Bone marrow (tissue), 2 donors: ENCODE data around the gene PCDHGA2.
"Not testable (repeated sequence)": the region's sequence is repeated elsewhere in the genome, so short reads cannot be mapped to it uniquely, and the experiment has no call there.

Experiments
- DNase-seq, 2 donors: peaks; one replicate each; lab custom pipeline; 2025; lab: John Stamatoyannopoulos, UW

PCDHGA2 gene

DNA sequence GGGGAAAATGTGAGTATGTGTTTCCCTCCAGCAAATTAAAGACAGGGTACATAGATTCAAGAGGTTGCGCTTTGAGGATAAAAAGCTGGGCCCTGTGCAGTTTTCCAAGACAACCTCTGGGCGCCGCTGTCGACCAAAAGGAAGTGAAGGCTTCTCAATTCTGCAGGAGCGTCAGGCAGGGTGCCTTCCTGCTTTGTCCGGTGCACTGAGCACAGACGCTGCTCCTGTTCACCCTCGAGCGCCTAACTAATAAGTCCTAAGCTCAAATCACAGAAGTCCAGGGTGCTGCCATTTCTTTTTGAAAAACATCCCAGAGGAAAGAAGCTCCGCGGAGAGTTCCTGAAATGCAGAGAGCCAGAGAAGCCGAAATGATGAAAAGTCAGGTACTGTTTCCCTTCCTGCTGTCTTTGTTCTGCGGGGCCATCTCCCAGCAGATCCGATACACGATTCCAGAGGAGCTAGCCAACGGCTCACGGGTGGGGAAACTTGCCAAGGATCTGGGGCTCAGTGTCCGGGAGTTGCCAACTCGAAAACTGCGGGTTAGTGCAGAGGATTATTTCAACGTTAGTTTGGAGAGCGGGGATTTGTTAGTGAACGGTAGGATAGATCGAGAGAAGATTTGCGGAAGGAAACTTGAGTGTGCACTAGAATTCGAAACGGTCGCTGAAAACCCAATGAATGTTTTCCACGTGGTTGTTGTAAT is 11.5 kb downstream of the PCDHGA2 start, which contains the start of gene PCDHGB1:
PCDHGB1 (plus strand) TSS at position 183 of the 703 bp plus-strand sequence; CDS start at position 345, 162 bp downstream.
- DNase-seq = peak in 1 of 2 donors; percentile 14

DNA sequence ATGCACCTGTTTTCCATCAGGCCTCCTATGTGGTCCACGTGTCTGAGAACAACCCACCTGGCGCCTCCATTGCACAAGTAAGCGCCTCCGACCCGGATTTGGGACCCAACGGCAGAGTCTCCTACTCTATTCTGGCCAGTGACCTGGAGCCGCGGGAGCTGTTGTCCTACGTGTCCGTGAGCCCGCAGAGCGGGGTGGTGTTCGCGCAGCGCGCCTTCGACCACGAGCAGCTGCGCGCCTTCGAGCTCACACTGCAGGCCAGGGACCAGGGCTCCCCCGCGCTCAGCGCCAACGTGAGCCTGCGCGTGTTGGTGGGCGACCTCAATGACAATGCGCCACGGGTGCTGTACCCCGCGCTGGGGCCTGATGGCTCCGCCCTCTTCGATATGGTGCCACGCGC is 13.0 kb downstream of the PCDHGA2 start:
- DNase-seq = no peak

DNA sequence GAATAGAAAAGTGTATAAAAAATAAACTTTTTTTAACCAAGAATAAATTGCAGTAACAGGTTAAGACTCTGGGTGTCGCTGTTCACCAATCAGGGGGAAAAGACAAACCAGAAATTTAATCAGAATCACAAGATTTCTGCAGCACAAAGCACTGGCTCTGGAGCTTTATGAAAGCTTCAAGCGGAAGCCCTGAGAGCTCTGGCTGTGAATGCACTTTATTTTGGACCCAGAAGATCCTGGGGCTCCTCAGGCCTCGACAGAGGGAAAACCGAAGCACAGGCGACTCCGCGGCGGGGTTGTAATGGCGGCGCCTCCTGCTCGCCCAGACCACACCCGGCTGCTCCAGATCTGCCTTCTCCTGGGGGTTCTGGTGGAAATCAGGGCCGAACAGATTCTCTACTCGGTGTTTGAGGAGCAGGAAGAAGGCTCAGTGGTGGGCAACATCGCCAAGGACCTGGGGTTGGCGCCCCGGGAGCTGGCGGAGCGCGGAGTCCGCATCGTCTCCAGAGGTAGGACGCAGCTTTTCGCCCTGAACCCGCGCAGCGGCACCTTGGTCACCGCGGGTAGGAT is 16.4 kb downstream of the PCDHGA2 start, which contains the start of gene PCDHGA4:
PCDHGA4 (plus strand) TSS at position 122 of the 570 bp plus-strand sequence; CDS start at position 209, 87 bp downstream.
- no peak for DNase-seq

DNA sequence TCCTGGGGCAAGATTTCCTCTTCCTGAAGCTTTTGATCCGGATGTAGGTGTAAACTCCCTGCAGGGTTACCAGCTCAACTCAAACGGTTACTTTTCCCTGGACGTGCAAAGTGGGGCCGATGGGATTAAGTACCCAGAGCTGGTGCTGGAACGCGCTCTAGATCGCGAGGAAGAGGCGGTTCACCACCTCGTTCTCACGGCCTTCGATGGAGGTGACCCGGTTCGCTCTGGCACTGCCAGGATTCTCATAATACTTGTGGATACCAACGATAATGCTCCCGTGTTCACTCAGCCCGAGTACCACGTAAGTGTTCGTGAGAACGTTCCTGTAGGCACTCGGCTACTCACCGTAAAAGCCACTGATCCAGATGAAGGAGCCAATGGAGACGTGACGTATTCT is 17.1 kb downstream of the PCDHGA2 start:
- DNase-seq = no peak

DNA sequence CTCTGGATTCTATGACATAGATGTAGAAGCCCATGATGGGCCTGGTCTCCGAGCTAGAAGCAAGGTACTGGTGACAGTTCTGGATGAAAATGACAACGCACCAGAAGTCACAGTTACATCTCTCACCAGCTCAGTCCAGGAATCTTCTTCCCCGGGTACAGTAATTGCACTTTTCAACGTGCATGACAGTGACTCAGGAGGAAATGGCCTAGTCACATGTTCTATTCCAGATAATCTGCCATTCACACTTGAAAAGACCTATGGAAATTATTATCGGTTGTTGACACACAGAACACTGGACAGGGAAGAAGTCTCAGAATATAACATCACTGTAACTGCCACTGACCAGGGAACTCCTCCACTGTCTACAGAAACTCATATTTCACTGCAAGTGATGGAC is 17.6 kb downstream of the PCDHGA2 start:
- no peak for DNase-seq

DNA sequence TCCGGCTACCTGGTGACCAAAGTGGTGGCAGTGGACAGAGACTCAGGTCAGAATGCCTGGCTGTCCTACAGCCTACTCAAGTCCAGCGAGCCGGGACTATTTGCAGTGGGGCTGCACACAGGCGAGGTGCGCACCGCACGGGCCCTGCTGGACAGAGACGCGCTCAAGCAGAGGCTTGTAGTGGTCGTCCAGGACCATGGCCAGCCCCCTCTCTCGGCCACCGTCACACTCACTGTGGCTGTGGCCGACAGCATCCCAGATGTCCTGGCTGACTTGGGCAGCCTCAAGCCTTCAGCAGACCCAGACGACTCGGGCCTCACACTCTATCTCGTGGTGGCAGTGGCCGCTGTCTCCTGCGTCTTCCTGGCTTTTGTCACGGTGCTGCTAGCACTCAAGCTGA is 18.4 kb downstream of the PCDHGA2 start:
- no peak for DNase-seq

DNA sequence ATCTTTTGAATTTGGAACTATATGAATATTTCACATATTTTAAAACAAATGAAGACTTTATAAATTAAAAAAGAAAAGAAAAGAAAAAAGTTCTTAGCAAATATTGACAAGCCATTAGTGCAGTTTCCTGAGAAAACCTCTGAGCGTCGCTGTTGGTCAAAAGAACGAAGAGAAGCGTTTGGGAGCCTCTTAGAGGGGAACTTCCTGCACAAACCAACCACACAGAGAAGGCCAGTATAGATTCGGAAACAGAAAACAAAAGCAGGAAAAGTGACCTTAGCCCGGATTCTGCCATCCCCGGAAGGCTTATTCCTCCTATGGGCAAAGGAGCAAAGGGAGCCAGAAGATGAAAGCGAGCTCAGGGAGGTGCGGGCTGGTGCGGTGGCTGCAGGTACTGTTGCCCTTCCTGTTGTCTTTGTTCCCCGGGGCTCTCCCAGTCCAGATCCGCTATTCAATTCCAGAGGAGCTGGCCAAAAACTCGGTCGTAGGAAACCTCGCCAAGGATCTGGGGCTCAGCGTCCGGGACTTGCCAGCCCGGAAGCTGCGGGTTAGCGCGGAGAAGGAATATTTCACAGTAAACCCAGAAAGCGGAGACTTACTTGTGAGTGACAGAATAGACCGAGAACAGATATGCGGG is 21.3 kb downstream of the PCDHGA2 start, which contains the start of gene PCDHGB2:
PCDHGB2 (plus strand) TSS at position 205 of the 637 bp plus-strand sequence; CDS start at position 347, 142 bp downstream.
- DNase-seq = peak in 1 of 2 donors; percentile 78

DNA sequence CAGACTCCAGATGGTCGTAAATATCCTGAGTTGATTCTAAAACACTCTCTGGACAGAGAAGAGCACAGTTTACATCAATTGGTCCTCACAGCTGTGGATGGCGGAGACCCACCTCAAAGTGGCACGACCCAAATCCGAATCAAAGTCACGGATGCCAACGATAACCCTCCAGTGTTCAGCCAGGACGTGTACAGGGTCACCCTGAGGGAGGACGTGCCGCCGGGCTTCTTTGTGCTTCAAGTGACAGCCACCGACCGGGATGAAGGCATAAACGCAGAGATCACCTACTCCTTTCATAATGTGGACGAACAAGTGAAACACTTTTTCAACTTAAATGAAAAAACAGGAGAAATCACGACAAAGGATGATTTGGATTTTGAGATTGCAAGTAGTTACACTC is 22.1 kb downstream of the PCDHGA2 start:
- no peak for DNase-seq

DNA sequence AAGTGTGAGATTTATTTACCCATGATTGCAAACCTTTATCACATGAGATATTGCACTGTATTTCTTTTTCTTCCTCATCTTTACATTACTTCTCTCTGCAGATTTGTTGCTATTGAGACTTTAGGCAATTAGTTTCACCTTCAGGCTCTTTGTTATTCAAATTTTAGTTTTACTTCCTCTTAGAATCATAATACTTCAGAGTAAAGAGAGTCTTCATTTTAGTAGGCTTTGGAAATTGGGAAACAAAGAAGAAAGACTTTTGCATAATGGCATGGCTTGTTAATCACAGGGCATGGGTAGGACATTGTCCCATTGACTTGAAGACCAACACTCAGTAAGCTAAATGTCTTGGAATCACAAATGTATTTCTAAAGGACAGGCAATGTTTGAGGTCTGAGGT is 24.2 kb downstream of the PCDHGA2 start:
- DNase-seq = no peak

DNA sequence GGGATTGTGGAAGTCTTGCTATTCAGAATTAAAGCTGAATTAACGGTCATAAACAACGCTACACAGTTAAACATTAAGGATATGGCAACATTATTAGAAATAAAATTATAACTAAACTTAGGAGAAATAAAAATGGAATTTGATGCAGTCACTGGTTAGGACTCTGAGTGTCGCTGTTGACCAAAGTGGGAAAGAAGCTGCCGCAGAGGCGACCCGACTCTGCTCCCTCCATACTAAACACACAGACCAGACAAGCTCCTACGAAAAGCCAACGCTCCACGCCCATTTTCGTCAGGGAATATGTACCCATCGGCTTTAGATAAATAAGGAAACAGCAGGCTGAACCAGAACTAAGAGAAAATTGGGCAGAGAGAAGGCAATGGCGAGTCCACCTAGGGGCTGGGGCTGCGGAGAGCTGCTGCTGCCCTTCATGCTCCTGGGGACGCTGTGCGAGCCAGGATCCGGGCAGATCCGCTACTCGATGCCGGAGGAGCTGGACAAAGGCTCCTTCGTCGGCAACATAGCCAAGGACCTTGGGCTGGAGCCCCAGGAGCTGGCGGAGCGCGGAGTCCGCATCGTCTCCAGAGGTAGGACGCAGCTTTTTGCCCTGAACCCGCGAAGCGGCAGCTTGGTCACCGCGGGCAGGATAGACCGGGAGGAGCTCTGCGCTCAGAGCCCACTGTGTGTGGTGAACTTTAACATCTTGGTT is 25.5 kb downstream of the PCDHGA2 start, which contains the start of gene PCDHGA5:
PCDHGA5 (plus strand) TSS at position 211 of the 709 bp plus-strand sequence; CDS start at position 380, 169 bp downstream.
- no peak for DNase-seq

DNA sequence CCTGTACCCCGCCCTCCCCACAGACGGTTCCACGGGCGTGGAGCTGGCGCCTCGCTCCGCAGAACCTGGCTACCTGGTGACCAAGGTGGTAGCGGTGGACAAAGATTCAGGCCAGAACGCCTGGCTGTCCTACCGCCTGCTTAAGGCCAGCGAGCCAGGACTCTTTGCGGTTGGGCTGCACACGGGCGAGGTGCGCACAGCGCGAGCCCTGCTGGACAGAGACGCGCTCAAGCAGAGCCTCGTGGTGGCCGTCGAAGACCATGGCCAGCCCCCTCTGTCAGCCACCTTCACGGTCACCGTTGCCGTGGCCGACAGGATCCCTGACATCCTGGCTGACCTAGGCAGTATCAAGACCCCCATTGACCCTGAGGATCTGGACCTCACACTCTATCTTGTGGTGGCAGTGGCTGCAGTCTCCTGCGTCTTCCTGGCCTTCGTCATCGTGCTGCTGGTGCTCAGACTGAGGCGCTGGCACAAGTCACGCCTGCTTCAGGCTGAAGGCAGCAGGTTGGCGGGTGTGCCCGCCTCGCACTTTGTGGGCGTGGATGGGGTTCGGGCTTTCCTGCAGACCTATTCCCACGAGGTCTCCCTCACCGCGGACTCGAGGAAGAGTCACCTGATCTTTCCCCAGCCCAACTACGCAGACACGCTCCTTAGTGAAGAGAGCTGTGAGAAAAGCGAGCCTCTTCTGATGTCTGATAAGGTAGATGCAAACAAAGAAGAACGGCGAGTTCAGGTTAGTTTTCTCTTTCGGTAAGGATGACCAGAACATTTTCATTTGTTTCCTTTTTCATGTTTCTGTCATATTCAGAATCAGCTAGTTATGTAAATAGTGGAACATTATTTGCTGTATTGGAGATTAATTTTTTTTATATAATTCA is 27.7 kb downstream of the PCDHGA2 start:
- DNase-seq = no peak

DNA sequence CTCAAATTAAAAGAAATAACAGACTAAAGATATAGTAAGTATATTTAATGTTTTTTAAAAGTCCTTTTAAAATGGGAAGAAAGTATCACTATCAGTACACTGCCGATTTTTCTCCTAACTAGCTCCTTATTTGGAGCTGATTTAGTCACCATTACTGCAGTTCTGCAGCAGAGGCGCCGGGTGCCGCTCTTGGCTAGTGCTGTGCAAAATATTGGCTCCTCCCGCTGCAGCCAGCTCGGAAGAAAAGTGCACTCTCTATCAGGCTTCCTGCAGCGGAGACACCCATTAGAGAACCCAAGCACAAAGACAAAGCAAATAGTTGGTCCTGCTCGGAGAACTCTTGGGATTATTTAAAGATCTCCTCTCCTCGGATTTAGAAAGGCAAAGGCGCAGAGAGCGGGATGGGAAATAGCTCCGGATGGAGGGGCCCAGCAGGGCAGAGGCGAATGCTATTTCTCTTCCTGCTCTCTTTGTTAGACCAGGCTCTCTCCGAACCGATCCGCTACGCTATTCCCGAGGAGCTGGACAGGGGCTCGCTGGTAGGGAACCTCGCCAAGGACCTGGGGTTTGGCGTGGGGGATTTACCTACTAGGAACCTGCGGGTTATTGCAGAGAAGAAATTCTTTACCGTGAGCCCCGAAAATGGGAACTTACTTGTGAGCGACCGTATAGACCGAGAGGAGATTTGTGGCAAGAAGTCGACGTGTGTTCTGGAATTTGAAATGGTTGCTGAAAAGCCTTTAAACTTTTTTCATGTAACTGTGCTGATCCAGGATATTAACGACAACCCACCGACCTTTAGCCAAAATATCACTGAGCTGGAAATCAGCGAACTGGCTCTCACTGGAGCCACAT is 31.7 kb downstream of the PCDHGA2 start, which contains the start of gene PCDHGB3:
PCDHGB3 (plus strand) TSS at position 249 of the 855 bp plus-strand sequence; CDS start at position 402, 153 bp downstream.
- DNase-seq = no peak

DNA sequence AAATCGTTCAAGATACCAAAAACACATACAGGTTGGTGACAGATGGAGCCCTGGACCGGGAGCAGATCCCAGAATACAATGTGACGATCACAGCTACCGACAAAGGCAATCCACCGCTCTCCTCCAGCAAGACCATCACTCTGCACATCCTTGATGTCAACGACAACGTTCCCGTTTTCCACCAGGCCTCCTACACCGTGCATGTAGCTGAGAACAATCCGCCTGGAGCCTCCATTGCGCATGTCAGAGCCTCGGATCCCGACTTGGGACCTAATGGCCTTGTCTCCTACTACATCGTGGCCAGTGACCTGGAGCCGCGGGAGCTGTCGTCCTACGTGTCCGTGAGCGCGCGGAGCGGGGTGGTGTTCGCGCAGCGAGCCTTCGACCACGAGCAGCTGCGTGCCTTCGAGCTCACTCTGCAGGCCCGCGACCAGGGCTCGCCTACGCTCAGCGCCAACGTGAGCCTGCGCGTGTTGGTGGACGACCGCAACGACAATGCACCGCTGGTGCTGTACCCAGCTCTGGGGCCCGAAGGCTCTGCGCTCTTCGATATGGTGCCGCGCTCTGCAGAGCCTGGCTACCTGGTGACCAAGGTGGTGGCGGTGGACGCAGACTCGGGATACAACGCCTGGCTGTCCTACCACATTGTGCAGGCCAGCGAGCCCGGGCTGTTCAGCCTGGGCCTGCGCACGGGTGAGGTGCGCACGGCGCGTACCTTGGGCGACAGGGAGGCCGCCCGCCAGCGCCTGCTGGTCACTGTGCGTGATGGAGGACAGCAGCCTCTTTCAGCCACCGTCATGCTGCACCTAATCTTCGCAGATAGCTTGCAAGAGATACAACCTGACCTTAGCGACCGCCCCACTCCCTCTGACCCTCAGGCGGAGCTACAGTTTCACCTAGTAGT is 33.3 kb downstream of the PCDHGA2 start:
- DNase-seq = no peak

DNA sequence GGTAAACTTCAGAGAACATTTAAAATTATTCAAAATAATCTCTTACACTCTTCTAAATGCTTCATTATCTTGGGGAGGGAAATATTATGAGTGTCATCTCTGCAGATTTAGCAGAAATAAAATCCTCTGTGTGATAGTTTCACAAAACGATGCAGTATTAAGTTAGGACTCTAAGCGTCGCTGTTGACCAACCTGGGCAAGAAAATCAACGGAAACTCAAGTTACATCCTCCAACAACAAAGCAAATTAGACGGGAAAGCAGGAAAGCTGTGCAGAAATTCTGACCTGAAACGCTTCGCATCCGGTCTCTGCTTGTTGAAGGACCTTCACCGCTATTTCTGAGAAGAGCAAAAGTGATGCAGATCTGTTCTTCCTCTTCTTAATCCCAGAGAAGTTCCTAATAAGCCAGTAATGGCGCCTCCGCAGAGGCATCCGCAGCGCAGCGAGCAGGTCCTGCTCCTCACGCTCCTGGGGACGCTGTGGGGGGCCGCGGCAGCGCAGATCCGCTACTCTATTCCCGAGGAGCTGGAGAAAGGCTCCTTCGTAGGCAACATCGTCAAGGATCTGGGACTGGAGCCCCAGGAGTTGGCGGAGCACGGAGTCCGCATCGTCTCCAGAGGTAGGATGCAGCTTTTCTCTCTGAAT is 35.2 kb downstream of the PCDHGA2 start, which contains the start of gene PCDHGA6:
PCDHGA6 (plus strand) TSS at position 219 of the 645 bp plus-strand sequence; CDS start at position 412, 193 bp downstream.
- no peak for DNase-seq

DNA sequence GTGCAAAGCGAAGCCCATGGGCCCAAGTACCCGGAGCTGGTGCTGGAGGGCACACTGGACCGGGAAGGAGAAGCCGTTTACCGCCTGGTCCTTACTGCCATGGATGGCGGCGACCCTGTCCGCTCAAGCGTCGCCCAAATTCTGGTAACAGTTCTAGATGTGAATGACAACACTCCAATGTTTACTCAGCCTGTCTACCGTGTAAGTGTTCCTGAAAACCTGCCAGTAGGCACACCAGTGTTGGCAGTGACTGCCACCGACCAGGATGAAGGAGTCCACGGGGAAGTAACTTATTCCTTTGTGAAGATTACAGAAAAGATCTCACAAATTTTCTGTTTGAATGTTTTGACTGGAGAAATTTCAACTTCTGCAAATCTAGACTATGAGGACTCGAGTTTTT is 36.1 kb downstream of the PCDHGA2 start:
- DNase-seq = no peak

DNA sequence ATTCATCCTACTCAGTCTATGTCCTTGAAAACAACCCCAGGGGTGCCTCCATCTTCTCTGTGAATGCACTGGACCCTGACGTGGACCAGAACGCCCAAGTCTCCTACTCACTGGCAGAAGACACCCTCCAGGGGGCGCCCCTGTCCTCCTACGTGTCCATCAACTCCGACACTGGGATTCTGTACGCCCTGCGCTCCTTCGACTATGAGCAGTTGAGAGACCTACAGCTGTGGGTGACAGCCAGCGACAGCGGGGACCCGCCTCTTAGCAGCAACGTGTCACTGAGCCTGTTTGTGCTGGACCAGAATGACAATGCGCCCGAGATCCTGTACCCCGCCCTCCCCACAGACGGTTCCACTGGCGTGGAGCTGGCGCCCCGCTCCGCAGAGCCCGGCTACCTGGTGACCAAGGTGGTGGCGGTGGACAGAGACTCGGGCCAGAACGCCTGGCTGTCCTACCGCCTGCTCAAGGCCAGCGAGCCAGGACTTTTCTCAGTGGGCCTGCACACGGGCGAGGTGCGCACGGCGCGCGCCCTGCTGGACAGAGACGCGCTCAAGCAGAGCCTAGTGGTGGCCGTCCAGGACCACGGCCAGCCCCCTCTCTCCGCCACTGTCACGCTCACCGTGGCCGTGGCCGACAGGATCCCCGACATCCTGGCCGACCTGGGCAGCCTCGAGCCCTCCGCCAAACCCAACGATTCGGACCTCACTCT is 37.0 kb downstream of the PCDHGA2 start:
- DNase-seq = not testable (repeated sequence)

DNA sequence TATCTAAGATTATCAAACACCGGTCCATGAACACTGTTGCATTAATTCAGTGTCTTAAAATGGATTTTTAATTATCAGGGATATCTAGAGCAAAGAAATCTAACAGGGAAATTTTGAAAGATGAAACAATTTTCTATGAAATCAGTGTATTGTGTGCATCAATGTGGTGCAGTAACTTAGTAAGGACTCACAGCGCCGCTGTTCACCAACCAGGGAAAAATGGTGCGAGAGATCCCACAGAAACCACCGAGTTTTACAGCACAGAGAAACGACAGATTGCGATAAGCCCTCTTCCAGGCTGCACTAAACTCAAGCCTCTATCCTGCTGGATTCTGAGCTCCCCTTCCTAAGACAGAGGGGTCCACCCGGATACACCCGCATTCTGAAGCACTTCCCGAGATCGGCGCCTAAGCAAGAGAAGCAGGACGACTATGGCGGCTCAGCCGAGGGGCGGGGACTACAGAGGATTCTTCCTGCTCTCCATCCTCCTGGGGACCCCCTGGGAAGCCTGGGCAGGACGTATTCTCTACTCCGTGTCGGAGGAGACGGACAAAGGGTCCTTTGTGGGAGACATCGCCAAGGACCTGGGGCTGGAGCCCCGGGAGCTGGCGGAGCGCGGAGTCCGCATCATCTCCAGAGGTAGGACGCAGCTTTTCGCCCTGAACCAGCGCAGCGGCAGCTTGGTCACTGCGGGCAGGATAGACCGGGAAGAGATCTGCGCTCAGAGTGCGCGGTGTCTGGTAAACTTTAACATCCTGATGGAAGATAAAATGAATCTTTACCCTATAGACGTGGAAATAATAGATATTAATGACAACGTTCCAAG is 44.1 kb downstream of the PCDHGA2 start, which contains the start of gene PCDHGA7:
PCDHGA7 (plus strand) TSS at position 274 of the 826 bp plus-strand sequence; CDS start at position 432, 158 bp downstream.
- DNase-seq = no peak
